Endothelial cell (in vitro differentiated cells): ENCODE data around the gene CLDN15. TPM values are rescaled to one million over a fixed set of nuclear protein-coding genes. Genes with fewer than 3 reads are reported as not detected.

Experiments used
- DNase-seq: peaks from one replicate; pipeline ENCODE4 v3.0.0; 2021; ENCODE audit warnings: low spot score
- H3K27ac Mint-ChIP-seq: one replicate; pipeline ENCODE4 v1.8.0; 2021; ENCODE audit warnings: mixed read lengths, inconsistent platforms; ENCODE audit not compliant: unreplicated experiment
- H3K27me3 Mint-ChIP-seq: one replicate; pipeline ENCODE4 v1.8.0; 2021; ENCODE audit warnings: mild to moderate bottlenecking, moderate library complexity, mixed read lengths, inconsistent platforms; ENCODE audit not compliant: unreplicated experiment
- H3K36me3 Mint-ChIP-seq: one replicate; pipeline ENCODE4 v1.8.0; 2021; ENCODE audit warnings: mild to moderate bottlenecking, low read depth, mixed read lengths, inconsistent platforms; ENCODE audit not compliant: unreplicated experiment
- H3K4me1 Mint-ChIP-seq: one replicate; pipeline ENCODE4 v1.8.0; 2021; ENCODE audit warnings: mild to moderate bottlenecking, mixed read lengths, inconsistent platforms; ENCODE audit not compliant: unreplicated experiment
- H3K4me3 Mint-ChIP-seq: one replicate; pipeline ENCODE4 v1.8.0; 2021; ENCODE audit warnings: mild to moderate bottlenecking, mixed read lengths, inconsistent platforms; ENCODE audit not compliant: unreplicated experiment
- H3K9me3 Mint-ChIP-seq: one replicate; pipeline ENCODE4 v1.8.0; 2021; ENCODE audit warnings: mixed read lengths, inconsistent platforms; ENCODE audit not compliant: unreplicated experiment
- total RNA-seq: library from RNA; stranded (reverse); fragmentation: NEBNext Ultra II Directional; extraction: Animal tissue kit (Norgen Biotek cat#: 25700); gene quantifications from one replicate; pipeline ENCODE4 v1.2.1, GENCODE V29; 2021; ENCODE audit not compliant: unreplicated experiment
- TF ChIP-seq, protein P1 (sequence below): fragments of 200-600 bp; sonication (generic); IDR thresholded peaks from one replicate; pipeline ENCODE4 v1.5.0; 2021; ENCODE audit warnings: antibody characterized with exemption; ENCODE audit not compliant: unreplicated experiment

The CLDN15 gene
- total RNA-seq, 1 donor from 2014 or later: 10.5 TPM

DNA sequence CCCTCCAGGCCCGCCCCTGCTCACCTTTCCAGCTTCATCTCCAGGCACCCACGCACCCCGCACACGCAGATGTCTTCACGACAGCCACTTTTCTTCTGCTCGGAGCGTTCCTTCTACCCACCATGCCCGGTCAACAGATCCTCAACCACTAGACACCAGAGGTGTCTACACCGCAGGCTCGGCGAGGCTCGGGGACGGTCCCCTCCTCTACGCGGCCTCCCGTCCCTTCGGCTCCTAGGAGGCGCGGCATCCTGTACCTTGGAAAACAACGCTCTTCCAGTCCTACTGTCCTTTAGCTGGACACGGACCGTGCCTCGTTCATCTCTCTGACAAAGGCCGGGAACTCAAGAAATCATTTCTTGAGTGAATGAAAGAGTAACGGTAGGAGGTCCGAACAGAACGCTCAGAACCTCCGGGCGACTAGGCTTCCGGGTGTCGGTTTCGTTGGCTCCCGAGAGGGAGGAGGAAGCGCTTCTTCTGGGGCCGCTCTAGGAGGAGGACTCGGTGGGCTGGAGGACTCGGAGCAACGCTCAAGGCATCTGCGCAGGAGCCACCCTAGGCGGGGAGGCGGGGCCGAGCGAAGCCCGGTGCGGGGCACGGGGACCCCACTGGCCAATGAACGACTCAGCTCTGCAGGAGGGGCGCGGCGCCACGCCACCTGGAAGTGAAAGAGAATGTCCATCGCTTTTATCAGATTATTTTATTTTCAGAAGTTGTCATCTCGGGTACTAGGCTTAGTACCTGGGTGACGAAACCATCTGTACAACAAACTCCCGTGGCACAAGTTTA lies 14.5 kb upstream of the CLDN15 start:
- Mint-ChIP-seq H3K27me3 (peaks cover 2% of the 10 kb centered on the region), H3K9me3 (no peaks in the 10 kb centered on the region), H3K4me1 (peaks cover 9% of the 10 kb centered on the region), H3K36me3 (peaks cover 13% of the 10 kb centered on the region), H3K4me3 (peak overlapping the region; percentile 100), H3K27ac (peak overlapping the region; percentile 94)
- TF ChIP-seq, protein P1, sequence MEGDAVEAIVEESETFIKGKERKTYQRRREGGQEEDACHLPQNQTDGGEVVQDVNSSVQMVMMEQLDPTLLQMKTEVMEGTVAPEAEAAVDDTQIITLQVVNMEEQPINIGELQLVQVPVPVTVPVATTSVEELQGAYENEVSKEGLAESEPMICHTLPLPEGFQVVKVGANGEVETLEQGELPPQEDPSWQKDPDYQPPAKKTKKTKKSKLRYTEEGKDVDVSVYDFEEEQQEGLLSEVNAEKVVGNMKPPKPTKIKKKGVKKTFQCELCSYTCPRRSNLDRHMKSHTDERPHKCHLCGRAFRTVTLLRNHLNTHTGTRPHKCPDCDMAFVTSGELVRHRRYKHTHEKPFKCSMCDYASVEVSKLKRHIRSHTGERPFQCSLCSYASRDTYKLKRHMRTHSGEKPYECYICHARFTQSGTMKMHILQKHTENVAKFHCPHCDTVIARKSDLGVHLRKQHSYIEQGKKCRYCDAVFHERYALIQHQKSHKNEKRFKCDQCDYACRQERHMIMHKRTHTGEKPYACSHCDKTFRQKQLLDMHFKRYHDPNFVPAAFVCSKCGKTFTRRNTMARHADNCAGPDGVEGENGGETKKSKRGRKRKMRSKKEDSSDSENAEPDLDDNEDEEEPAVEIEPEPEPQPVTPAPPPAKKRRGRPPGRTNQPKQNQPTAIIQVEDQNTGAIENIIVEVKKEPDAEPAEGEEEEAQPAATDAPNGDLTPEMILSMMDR: no peak
- DNase-seq: peak; percentile 97

DNA sequence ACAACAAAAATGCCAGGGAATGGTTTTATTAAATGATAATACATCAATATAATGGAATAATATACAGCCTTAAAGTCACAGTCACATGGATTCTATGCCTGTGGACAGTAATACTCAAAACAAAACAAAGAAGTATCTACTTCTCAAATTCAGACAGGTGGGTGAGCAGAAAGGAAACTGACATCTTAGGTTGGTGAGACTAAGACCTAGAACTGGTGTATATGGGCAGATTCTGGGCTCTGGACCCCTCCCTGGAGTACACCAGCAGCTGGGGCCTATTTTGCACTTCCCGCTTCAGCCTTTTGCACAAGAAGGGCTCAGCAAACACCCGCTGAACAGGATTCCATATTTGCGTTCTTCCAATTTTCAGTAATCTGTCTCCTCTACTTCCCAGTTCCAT lies 12.7 kb upstream of the CLDN15 start:
- peaks cover 9% of the 10 kb centered on the region for H3K4me1 Mint-ChIP-seq
- peak overlapping the region; percentile 18 for H3K27ac Mint-ChIP-seq
- TF ChIP-seq, protein P1: no peak

DNA sequence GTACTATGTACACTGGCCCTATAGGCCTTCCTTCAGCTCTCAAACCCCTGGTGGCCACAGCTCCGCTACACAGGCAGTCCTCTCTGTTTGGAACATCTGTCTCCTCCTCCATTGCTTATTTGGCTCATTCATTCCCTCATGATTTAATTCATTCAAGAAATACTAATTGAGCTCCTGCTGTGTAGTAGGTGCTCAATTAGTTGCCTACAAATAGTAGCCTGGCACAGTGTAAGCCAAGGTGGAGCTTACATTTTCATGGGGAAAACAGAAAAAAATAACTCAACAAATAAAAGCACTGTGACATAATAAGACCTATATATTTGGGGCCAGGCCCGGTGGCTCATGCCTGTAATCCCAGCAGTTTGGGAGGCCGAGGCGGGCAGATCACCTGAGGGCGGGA lies 10.7 kb upstream of the CLDN15 start:
- no peaks in the 10 kb centered on the region for H3K9me3 Mint-ChIP-seq
- no peak overlapping the region for H3K4me3 Mint-ChIP-seq
- no peaks in the 10 kb centered on the region for H3K27me3 Mint-ChIP-seq
- no peak overlapping the region for H3K27ac Mint-ChIP-seq
- TF ChIP-seq, protein P1: no peak
- peaks cover 13% of the 10 kb centered on the region for H3K36me3 Mint-ChIP-seq
- peaks cover 15% of the 10 kb centered on the region for H3K4me1 Mint-ChIP-seq
- DNase-seq: no peak

More for the DNA sequence above, 12.7 kb upstream of the CLDN15 start:
- no peak for DNase-seq
- Mint-ChIP-seq H3K4me3 (no peak overlapping the region), H3K27me3 (no peaks in the 10 kb centered on the region), H3K36me3 (peaks cover 13% of the 10 kb centered on the region), H3K9me3 (no peaks in the 10 kb centered on the region)

DNA sequence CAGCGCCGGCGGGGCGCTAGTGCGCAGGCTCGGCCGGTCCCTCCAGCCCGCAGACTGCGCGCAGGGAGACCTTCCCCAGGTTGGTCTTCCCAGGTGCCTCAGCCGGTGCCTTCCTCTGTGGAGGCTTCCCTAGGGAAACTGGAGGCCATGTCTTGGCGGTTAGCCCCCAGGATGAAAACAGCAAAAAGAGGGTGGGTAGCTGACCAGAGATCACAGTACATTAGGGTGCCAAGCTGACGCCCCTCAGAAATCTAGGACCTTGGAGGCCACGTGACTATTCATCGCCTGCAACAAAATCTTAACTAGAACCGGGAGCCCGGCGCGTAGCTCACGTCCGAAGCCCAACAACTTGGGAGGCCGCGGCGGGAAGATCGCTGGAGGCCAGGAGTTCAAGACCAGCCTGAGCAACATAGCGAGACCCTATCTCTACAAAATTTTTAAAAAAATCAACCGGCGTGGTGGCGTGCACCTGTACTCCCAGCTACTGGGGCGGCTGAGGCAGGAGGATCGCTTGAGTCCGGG lies 7.6 kb upstream of the CLDN15 start:
- Mint-ChIP-seq H3K27ac (peak overlapping the region; percentile 97), H3K36me3 (peaks cover 16% of the 10 kb centered on the region), H3K4me3 (peak overlapping the region; percentile 98), H3K4me1 (peaks cover 8% of the 10 kb centered on the region), H3K9me3 (no peaks in the 10 kb centered on the region), H3K27me3 (peaks cover 2% of the 10 kb centered on the region)
- DNase-seq: no peak
- TF ChIP-seq, protein P1: no peak
